Neural cell (in vitro differentiated cells): ENCODE measurements around the gene PTPRC.
"Not testable (repeated sequence)": the region's sequence is repeated elsewhere in the genome, so short reads cannot be mapped to it uniquely, and the experiment has no call there.

Experiments
- EP300 ChIP-seq: fragments of 450-650 bp; conservative IDR thresholded peaks from 2 replicates; pipeline ENCODE4 v1.6.1; 2014; ENCODE audit warnings: antibody characterized with exemption, mild to moderate bottlenecking, moderate library complexity; ENCODE audit not compliant: poor library complexity, severe bottlenecking
- EZH2 ChIP-seq: fragments of 200-600, 300-800 bp; shearing (Covaris generic), sonication (generic); IDR thresholded peaks from 2 replicates; pipeline ENCODE4 v1.6.1; 2014; ENCODE audit warnings: antibody characterized with exemption, low read length, borderline replicate concordance, mild to moderate bottlenecking; ENCODE audit not compliant: insufficient read depth, poor library complexity, severe bottlenecking
- MXI1 ChIP-seq: fragments of 450-650 bp; conservative IDR thresholded peaks from 2 replicates; pipeline ENCODE4 v1.6.1; 2014; ENCODE audit warnings: antibody characterized with exemption, mild to moderate bottlenecking; ENCODE audit not compliant: poor library complexity, severe bottlenecking
- POLR2AphosphoS5 ChIP-seq: IDR thresholded peaks from 2 replicates; pipeline ENCODE4 v1.6.1; 2012
- RAD21 ChIP-seq: fragments of 450-650 bp; conservative IDR thresholded peaks from 2 replicates; pipeline ENCODE4 v1.6.1; 2014; ENCODE audit warnings: antibody characterized with exemption, mild to moderate bottlenecking, moderate library complexity
- SMC3 ChIP-seq: fragments of 450-650 bp; conservative IDR thresholded peaks from 2 replicates; pipeline ENCODE4 v1.6.1; 2014; ENCODE audit warnings: antibody characterized with exemption, mild to moderate bottlenecking, moderate library complexity; ENCODE audit not compliant: poor library complexity
- TAF1 ChIP-seq: IDR thresholded peaks from 2 replicates; pipeline ENCODE4 v1.6.1; 2012; ENCODE audit warnings: low read depth
- TF ChIP-seq, protein P1 (sequence below): fragments of 450-650 bp; IDR thresholded peaks from 2 replicates; pipeline ENCODE4 v1.5.1; 2014; ENCODE audit warnings: antibody characterized with exemption, mild to moderate bottlenecking, moderate library complexity; ENCODE audit not compliant: poor library complexity, severe bottlenecking
- TF ChIP-seq, protein P2 (sequence below): IDR thresholded peaks from 2 replicates; pipeline ENCODE4 v1.6.1; 2012; ENCODE audit warnings: borderline replicate concordance

DNA sequence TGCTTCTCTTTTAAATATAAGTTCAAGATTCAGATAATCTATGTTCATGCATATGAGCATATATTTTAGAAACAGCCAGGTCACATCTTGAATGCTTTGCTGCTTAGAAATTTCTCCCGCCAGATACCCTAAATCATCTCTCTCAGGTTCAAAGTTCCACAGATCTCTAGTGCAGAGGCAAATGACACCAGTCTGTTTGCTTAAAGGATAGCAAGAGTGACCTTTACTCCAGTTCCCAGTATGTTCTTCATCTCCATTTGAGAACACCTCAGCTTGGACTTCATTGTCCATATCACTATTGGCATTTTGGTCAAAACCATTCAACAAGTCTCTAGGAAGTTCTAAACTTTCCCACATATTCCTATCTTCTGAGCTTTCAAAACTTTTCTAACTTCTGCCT, 37.5 kb upstream of the PTPRC start:
- TF ChIP-seq, protein P1, sequence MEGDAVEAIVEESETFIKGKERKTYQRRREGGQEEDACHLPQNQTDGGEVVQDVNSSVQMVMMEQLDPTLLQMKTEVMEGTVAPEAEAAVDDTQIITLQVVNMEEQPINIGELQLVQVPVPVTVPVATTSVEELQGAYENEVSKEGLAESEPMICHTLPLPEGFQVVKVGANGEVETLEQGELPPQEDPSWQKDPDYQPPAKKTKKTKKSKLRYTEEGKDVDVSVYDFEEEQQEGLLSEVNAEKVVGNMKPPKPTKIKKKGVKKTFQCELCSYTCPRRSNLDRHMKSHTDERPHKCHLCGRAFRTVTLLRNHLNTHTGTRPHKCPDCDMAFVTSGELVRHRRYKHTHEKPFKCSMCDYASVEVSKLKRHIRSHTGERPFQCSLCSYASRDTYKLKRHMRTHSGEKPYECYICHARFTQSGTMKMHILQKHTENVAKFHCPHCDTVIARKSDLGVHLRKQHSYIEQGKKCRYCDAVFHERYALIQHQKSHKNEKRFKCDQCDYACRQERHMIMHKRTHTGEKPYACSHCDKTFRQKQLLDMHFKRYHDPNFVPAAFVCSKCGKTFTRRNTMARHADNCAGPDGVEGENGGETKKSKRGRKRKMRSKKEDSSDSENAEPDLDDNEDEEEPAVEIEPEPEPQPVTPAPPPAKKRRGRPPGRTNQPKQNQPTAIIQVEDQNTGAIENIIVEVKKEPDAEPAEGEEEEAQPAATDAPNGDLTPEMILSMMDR = not testable (repeated sequence)
- TF ChIP-seq EZH2, MXI1, POLR2AphosphoS5, RAD21, EP300, TAF1, SMC3: not testable (repeated sequence)
- TF ChIP-seq, protein P2, sequence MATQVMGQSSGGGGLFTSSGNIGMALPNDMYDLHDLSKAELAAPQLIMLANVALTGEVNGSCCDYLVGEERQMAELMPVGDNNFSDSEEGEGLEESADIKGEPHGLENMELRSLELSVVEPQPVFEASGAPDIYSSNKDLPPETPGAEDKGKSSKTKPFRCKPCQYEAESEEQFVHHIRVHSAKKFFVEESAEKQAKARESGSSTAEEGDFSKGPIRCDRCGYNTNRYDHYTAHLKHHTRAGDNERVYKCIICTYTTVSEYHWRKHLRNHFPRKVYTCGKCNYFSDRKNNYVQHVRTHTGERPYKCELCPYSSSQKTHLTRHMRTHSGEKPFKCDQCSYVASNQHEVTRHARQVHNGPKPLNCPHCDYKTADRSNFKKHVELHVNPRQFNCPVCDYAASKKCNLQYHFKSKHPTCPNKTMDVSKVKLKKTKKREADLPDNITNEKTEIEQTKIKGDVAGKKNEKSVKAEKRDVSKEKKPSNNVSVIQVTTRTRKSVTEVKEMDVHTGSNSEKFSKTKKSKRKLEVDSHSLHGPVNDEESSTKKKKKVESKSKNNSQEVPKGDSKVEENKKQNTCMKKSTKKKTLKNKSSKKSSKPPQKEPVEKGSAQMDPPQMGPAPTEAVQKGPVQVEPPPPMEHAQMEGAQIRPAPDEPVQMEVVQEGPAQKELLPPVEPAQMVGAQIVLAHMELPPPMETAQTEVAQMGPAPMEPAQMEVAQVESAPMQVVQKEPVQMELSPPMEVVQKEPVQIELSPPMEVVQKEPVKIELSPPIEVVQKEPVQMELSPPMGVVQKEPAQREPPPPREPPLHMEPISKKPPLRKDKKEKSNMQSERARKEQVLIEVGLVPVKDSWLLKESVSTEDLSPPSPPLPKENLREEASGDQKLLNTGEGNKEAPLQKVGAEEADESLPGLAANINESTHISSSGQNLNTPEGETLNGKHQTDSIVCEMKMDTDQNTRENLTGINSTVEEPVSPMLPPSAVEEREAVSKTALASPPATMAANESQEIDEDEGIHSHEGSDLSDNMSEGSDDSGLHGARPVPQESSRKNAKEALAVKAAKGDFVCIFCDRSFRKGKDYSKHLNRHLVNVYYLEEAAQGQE = not testable (repeated sequence)
